Measurements from ENCODE around the gene HLTF.

The HLTF gene

GRCh38 chr3:149085828-149086231 is 503 bp downstream of the HLTF start:
- H3K27ac ChIP-seq: peak overlapping the region; percentile 76

GRCh38 chr3:149081772-149082171 is 4.6 kb downstream of the HLTF start:
- H3K27ac ChIP-seq: no peak overlapping the region
- no peak for TF ChIP-seq CTCF (conservative IDR thresholded peaks at IDR 0.05)

More at GRCh38 chr3:149085828-149086231, 503 bp downstream of the HLTF start:
- TF ChIP-seq CTCF (conservative IDR thresholded peaks at IDR 0.05): no peak

- H3K27ac ChIP-seq: no peak overlapping the region
- TF ChIP-seq CTCF (conservative IDR thresholded peaks at IDR 0.05): no peak
Observed at GRCh38 chr3:149080699-149081091, 5.6 kb downstream of the HLTF start.

- no peak overlapping the region for H3K27ac ChIP-seq
- no peak for TF ChIP-seq CTCF (conservative IDR thresholded peaks at IDR 0.05)
Observed at GRCh38 chr3:149080011-149080698, 6.2 kb downstream of the HLTF start.

GRCh38 chr3:149077628-149078027 is 8.7 kb downstream of the HLTF start:
- H3K27ac ChIP-seq: no peak overlapping the region
- TF ChIP-seq CTCF (conservative IDR thresholded peaks at IDR 0.05): no peak

GRCh38 chr3:149067883-149068282 is 18.4 kb downstream of the HLTF start:
- H3K27ac ChIP-seq: no peak overlapping the region
- TF ChIP-seq CTCF (conservative IDR thresholded peaks at IDR 0.05): no peak

- no peak overlapping the region for H3K27ac ChIP-seq
- no peak for TF ChIP-seq CTCF (conservative IDR thresholded peaks at IDR 0.05)
Observed at GRCh38 chr3:149061776-149062175, 24.6 kb downstream of the HLTF start.

Measured in VCaP (cell line).